SK-N-SH (cell line): ENCODE measurements around the gene MAP2K7. TPM values are rescaled to one million over a fixed set of nuclear protein-coding genes. Genes with fewer than 3 reads are reported as not detected.

Experiments
- CTCF ChIA-PET: fragments of 300-600, 350-600 bp; formaldehyde crosslinking; extraction: SDS; loops from one replicate; lab custom pipeline; 2021; lab: Yijun Ruan, JAX
- POLR2A ChIA-PET: fragments of 350-600 bp; sonication (Branson Sonifier 250); formaldehyde crosslinking; extraction: SDS; loops from one replicate; lab custom pipeline; 2020; ENCODE audit warnings: antibody characterized with exemption, inconsistent platforms; lab: Yijun Ruan, JAX
- DNase-seq: peaks from one replicate; pipeline ENCODE4 v3.0.0; 2012
- H2AFZ ChIP-seq: fragments of 200-600 bp; sonication (generic); 2 replicates; pipeline ENCODE4 v1.8.1; 2016; ENCODE audit warnings: antibody characterized with exemption, mild to moderate bottlenecking, low read depth
- H3F3A ChIP-seq: fragments of 200-600 bp; sonication (generic); replicated peaks from 2 replicates; pipeline ENCODE3; 2016; ENCODE audit warnings: antibody characterized with exemption, mild to moderate bottlenecking; ENCODE audit not compliant: insufficient read depth
- H3K27ac ChIP-seq, 2 experiments: fragments of 200-500 bp in 1 of 2; fragments of 200-600 bp in 1 of 2; sonication (Bioruptor generic) in 1 of 2; sonication (generic), shearing (Covaris generic) in 1 of 2; 2 replicates each; pipeline versions ENCODE4 v1.5.1 to v1.6.1; 2014 to 2016; ENCODE audit warnings: low read depth in 2 of 2, inconsistent platforms in 1 of 2, low read length in 1 of 2, mild to moderate bottlenecking in 1 of 2, mixed read lengths in 1 of 2
- H3K27me3 ChIP-seq: fragments of 200-600 bp; sonication (generic), shearing (Covaris generic); 2 replicates; pipeline ENCODE4 v1.6.1; 2016; ENCODE audit warnings: mixed run types; ENCODE audit not compliant: insufficient read depth
- H3K36me3 ChIP-seq, 2 experiments: fragments of 200-500 bp in 1 of 2; fragments of 200-600 bp in 1 of 2; sonication (Bioruptor generic) in 1 of 2; sonication (generic) in 1 of 2; replicated peaks in 1 of 2; 2 replicates each; pipeline versions ENCODE3 to v1.5.1; 2014 to 2016; ENCODE audit warnings: low read length in 1 of 2, mild to moderate bottlenecking in 1 of 2; ENCODE audit not compliant: insufficient read depth in 2 of 2, control insufficient read depth in 1 of 2
- H3K4me1 ChIP-seq, 2 experiments: fragments of 200-500 bp in 1 of 2; fragments of 200-600 bp in 1 of 2; sonication (Bioruptor generic) in 1 of 2; sonication (generic), shearing (Covaris generic) in 1 of 2; 2 replicates each; pipeline versions ENCODE4 v1.5.1 to v1.6.1; 2014 to 2016; ENCODE audit warnings: low read depth in 1 of 2, low read length in 1 of 2, mixed run types in 1 of 2; ENCODE audit not compliant: insufficient read depth in 2 of 2, control insufficient read depth in 1 of 2
- H3K4me2 ChIP-seq: fragments of 200-600 bp; sonication (generic), shearing (Covaris generic); 2 replicates; pipeline ENCODE4 v1.6.1; 2017; ENCODE audit warnings: mixed run types
- H3K4me3 ChIP-seq, 2 experiments: fragments of 200-500 bp in 1 of 2; fragments of 200-600 bp in 1 of 2; sonication (Bioruptor generic) in 1 of 2; sonication (generic), shearing (Covaris generic) in 1 of 2; 2 replicates each; pipeline versions ENCODE4 v1.5.1 to v1.8.1; 2014 to 2016; ENCODE audit warnings: low read depth in 2 of 2, inconsistent platforms in 1 of 2, low read length in 1 of 2, mild to moderate bottlenecking in 1 of 2, mixed read lengths in 1 of 2, moderate library complexity in 1 of 2
- H3K79me2 ChIP-seq: fragments of 200-600 bp; sonication (generic); 2 replicates; pipeline ENCODE4 v1.8.1; 2017; ENCODE audit warnings: mild to moderate bottlenecking; ENCODE audit not compliant: insufficient read depth
- H3K9ac ChIP-seq: fragments of 200-600 bp; sonication (generic); 2 replicates; pipeline ENCODE4 v1.6.1; 2017; ENCODE audit warnings: mixed run types
- H3K9me2 ChIP-seq: fragments of 200-600 bp; sonication (generic); 2 replicates; pipeline ENCODE4 v1.6.1; 2017; ENCODE audit warnings: mixed run types
- H3K9me3 ChIP-seq: fragments of 200-600 bp; sonication (generic); 2 replicates; pipeline ENCODE4 v1.6.1; 2017; ENCODE audit warnings: mixed run types, mild to moderate bottlenecking, moderate library complexity
- H4K20me1 ChIP-seq: fragments of 200-600 bp; sonication (generic); 2 replicates; pipeline ENCODE4 v1.6.1; 2017; ENCODE audit warnings: mild to moderate bottlenecking, mixed run types; ENCODE audit not compliant: insufficient read depth
- FOSL2 ChIP-seq: IDR thresholded peaks from 2 replicates; pipeline ENCODE4 v1.4.0; 2012; ENCODE audit warnings: low read depth, mild to moderate bottlenecking, moderate library complexity, borderline replicate concordance
- GABPA ChIP-seq: IDR thresholded peaks from 2 replicates; pipeline ENCODE4 v1.4.0; 2012; ENCODE audit warnings: low read depth, mild to moderate bottlenecking
- GATA2 ChIP-seq: sonication (generic); formaldehyde crosslinking; IDR thresholded peaks from 2 replicates; pipeline ENCODE4 v1.5.0; 2020; ENCODE audit warnings: mild to moderate bottlenecking, missing genetic modification reagents
- PBX3 ChIP-seq: IDR thresholded peaks from 2 replicates; pipeline ENCODE4; 2012
- RAD21 ChIP-seq: IDR thresholded peaks from 2 replicates; pipeline ENCODE4 v1.6.1; 2012; ENCODE audit warnings: mild to moderate bottlenecking, low read length
- REST ChIP-seq: IDR thresholded peaks from 2 replicates; pipeline ENCODE4 v1.6.1; 2012; ENCODE audit warnings: mild to moderate bottlenecking, low read depth, low read length, moderate library complexity
- RXRA ChIP-seq: IDR thresholded peaks from 2 replicates; pipeline ENCODE4 v1.4.0; 2012; ENCODE audit warnings: low read depth, mild to moderate bottlenecking, borderline replicate concordance
- TAF1 ChIP-seq: IDR thresholded peaks from 2 replicates; pipeline ENCODE4 v1.6.1; 2012; ENCODE audit warnings: low read depth, mild to moderate bottlenecking, low read length, moderate library complexity, borderline replicate concordance
- TCF12 ChIP-seq: IDR thresholded peaks from 2 replicates; pipeline ENCODE4 v1.4.0; 2012
- USF1 ChIP-seq: IDR thresholded peaks from 2 replicates; pipeline ENCODE4 v1.4.0; 2012; ENCODE audit warnings: low read depth, borderline replicate concordance
- USF2 ChIP-seq: fragments of 150-350 bp; IDR thresholded peaks from 2 replicates; pipeline ENCODE4 v1.6.1; 2017; ENCODE audit warnings: antibody characterized with exemption, low read length, low read depth, borderline replicate concordance
- YY1 ChIP-seq: IDR thresholded peaks from 2 replicates; pipeline ENCODE4 v1.4.0; 2012; ENCODE audit warnings: low read depth, mild to moderate bottlenecking
- WGBS: methylation state at CpG from one replicate; pipeline ENCODE4 v1.1.6; 2017; ENCODE audit warnings: low lambda C conversion rate; 5-methylcytosine and 5-hydroxymethylcytosine counted together
- polyA plus RNA-seq, 3 experiments: library from polyadenylated mRNA; depleted of rRNA; stranded (reverse); fragments of >200 nt; gene quantifications; 2 replicates each; pipeline ENCODE4 v1.2.3, GENCODE V29; 2012

MAP2K7 gene
- polyA plus RNA-seq, 1 of the 3 experiments (the other 2 are of a cell fraction) = 13.0 TPM

- peak overlapping the region; percentile 74; the same call in 1 of the 2 replicates for H3K4me2 ChIP-seq
These were observed 20.6 kb downstream of the MAP2K7 start for GRCh38 chr19:7924241-7924640.

More at GRCh38 chr19:7924241-7924640, 20.6 kb downstream of the MAP2K7 start:
- ChIA-PET POLR2A (no interaction called here), CTCF (interaction anchor here (0.9 to 1.9 kb wide), 7 partner anchors 16 to 235 kb away, joined by 3 to 5 read pairs (median 4); partner anchors contain the start of gene TIMM44)
- H3K9me2 ChIP-seq = no peaks in the 10 kb centered on the region
- peaks cover 22% of the 10 kb centered on the region for H3F3A ChIP-seq
- peaks cover 24% of the 10 kb centered on the region; the same call in 1 of the 2 replicates for H3K79me2 ChIP-seq
- H3K9me3 ChIP-seq = no peaks in the 10 kb centered on the region
- peaks cover 36% of the 10 kb centered on the region for H4K20me1 ChIP-seq
- no peak for DNase-seq
- H3K27ac ChIP-seq = no peak overlapping the region; a peak in 1 of 4 replicates
- H3K4me1 ChIP-seq = peaks cover 33 to 64% of the 10 kb centered on the region in 2 experiments
- H3K27me3 ChIP-seq = no peaks in the 10 kb centered on the region
- H3K4me3 ChIP-seq = peak overlapping the region in 1 of 2 experiments; percentile 72; a peak in 1 of 4 replicates
- no peak overlapping the region for H3K9ac ChIP-seq
- H3K36me3 ChIP-seq = peaks cover 0 to 23% of the 10 kb centered on the region in 2 experiments
- H2AFZ ChIP-seq = no peak overlapping the region
- 84% methylated on average over 9 of the region's 12 CpGs for WGBS
- TF ChIP-seq GATA2 (CRISPR knock-in tag) = no peak
- no peak for TF ChIP-seq REST
- TF ChIP-seq YY1 = no peak
- TF ChIP-seq TAF1 = no peak
- no peak for TF ChIP-seq PBX3
- TF ChIP-seq USF1 = no peak
- TF ChIP-seq USF2 = no peak
- TF ChIP-seq FOSL2 = no peak
- no peak for TF ChIP-seq GABPA
- TF ChIP-seq RAD21 = no peak
- TF ChIP-seq RXRA = no peak
- TF ChIP-seq TCF12 = no peak
